Mucosa of descending colon (tissue), 3 donors: ENCODE data around the gene HTR1B. TPM values are rescaled to one million over a fixed set of nuclear protein-coding genes. Genes with fewer than 3 reads are reported as not detected.

ENCODE experiments used
- ATAC-seq: fragments of 200-7000 bp; cut with Tn5 transposase; one replicate; pipeline ENCODE4 v1.9.1; 2020; ENCODE audit warnings: mild to moderate bottlenecking, moderate library complexity
- DNase-seq, 3 donors: peaks; one replicate each; pipeline ENCODE4 v3.0.0-alpha.2; 2020
- H3K36me3 ChIP-seq: fragments of 200-600 bp; one replicate; pipeline ENCODE4 v1.8.0; 2021; ENCODE audit warnings: low read depth, mild to moderate bottlenecking
- H3K4me1 ChIP-seq: fragments of 200-600 bp; one replicate; pipeline ENCODE4 v1.8.0; 2021; ENCODE audit warnings: low read depth, mild to moderate bottlenecking
- H3K4me3 ChIP-seq: fragments of 200-600 bp; one replicate; pipeline ENCODE4 v1.8.0; 2021; ENCODE audit warnings: mild to moderate bottlenecking
- H3K9me3 ChIP-seq: fragments of 200-600 bp; one replicate; pipeline ENCODE4 v1.8.0; 2021; ENCODE audit warnings: mild to moderate bottlenecking
- intact Hi-C, 2 donors: fragments of 100-400 bp; cut with DNase I in 1 of 2; cut with micrococcal nuclease in 1 of 2; formaldehyde crosslinking; loops; one replicate each; pipeline versions ENCODE4 v1.11.0 to v1.11.1; 2022; cut with DNase I, micrococcal nuclease
- long read RNA-seq, 2 donors: library from polyadenylated mRNA; unstranded; transcript quantifications; one replicate each; pipeline ENCODE4 v2.0.0, GENCODE V29; 2019 to 2021
- total RNA-seq, 3 donors: library from RNA; stranded (reverse); fragmentation: NEBNext Ultra II Directional in 2 of 3; extraction: Animal tissue kit (Norgen Biotek cat#: 25700) in 2 of 3; gene quantifications; one replicate each; pipeline versions ENCODE4 v1.2.1 to v1.2.4, GENCODE V29; 2021 to 2023
- TF ChIP-seq, protein P1 (sequence below): fragments of 200-600 bp; IDR thresholded peaks from one replicate; pipeline ENCODE4 v1.8.0; 2022; ENCODE audit warnings: antibody characterized with exemption, mild to moderate bottlenecking
- donor health status: DM: no; HTN: no; CAD: no; lungs with moderate emphysema.
- donor health status: DM: no; HTN: no; CAD: no.
- donor health status: DM: no; HTN: yes; CAD: no.

Gene HTR1B, protein sequence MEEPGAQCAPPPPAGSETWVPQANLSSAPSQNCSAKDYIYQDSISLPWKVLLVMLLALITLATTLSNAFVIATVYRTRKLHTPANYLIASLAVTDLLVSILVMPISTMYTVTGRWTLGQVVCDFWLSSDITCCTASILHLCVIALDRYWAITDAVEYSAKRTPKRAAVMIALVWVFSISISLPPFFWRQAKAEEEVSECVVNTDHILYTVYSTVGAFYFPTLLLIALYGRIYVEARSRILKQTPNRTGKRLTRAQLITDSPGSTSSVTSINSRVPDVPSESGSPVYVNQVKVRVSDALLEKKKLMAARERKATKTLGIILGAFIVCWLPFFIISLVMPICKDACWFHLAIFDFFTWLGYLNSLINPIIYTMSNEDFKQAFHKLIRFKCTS
- under 1 TPM in 2 of 3 donors, not detected in 1; 0.13 to 0.19 TPM for total RNA-seq
- long read RNA-seq, donor 1, result 0 reads
- long read RNA-seq, donor 2, result 0 reads

DNA sequence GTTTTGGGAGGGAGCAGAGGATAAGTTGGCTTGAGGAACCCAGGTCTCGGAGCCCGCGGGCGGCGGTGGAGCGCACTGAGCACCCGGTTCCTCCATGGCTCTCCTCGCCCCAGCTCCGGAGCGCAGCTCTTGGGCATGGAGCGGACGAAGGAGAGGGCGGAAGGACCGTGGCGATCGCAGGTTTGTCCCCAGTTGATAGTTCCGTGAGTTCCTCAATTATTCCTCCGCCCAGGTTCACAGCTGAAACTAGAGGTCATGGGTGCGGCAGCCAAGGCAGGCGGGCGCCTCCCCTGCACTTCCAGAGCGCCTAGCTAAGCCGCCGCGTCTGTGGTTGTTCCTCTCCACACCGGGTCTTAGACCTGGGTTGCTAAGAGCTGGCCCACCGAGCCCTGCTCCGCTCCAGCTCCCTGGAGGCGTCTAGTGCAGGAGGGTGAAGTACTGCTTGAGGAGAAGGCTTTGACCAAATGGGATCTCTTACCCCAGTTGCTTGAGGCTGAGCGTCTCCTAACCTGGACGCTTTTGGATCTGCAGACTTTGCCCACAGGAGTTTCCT lies at the start of gene HTR1B:
Gene HTR1B (minus strand): TSS at position 184 of the 553 bp plus-strand sequence. CDS start 88 bp downstream, at position 96.
- intact Hi-C loops, result no loop called here
- ATAC-seq (peak; percentile 57), DNase-seq (peak; percentile 37 to 46 (median 41))
- no peaks in the 10 kb centered on the region for H3K9me3 ChIP-seq
- peaks cover 19% of the 10 kb centered on the region for H3K4me1 ChIP-seq
- H3K4me3 ChIP-seq, result no peak within 1 kb of the TSS
- no peaks in the 10 kb centered on the region for H3K36me3 ChIP-seq
- TF ChIP-seq, protein P1, sequence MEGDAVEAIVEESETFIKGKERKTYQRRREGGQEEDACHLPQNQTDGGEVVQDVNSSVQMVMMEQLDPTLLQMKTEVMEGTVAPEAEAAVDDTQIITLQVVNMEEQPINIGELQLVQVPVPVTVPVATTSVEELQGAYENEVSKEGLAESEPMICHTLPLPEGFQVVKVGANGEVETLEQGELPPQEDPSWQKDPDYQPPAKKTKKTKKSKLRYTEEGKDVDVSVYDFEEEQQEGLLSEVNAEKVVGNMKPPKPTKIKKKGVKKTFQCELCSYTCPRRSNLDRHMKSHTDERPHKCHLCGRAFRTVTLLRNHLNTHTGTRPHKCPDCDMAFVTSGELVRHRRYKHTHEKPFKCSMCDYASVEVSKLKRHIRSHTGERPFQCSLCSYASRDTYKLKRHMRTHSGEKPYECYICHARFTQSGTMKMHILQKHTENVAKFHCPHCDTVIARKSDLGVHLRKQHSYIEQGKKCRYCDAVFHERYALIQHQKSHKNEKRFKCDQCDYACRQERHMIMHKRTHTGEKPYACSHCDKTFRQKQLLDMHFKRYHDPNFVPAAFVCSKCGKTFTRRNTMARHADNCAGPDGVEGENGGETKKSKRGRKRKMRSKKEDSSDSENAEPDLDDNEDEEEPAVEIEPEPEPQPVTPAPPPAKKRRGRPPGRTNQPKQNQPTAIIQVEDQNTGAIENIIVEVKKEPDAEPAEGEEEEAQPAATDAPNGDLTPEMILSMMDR, result no peak

DNA sequence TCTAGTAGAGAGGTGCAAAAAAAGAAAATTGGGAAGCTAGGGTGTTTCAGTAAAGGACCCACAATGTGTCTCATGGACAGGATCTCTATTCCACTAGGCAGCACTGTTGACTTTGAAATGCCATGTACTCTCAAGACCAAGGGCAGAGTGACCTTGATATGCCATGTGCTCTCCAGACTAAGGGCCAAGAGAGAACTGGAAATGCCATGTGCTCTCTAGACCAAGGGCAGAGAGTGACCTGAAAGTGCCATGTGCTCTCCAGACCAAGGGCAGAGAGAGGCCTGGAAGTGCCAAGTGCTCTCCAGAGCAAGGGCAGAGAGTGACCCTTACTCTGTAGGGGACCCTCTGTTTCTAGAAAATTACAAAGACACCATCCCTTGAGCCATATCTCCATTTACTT lies 49.3 kb upstream of the HTR1B start:
- intact Hi-C loops, result no loop called here
- Histone ChIP-seq H3K36me3 (no peaks in the 10 kb centered on the region), H3K4me3 (no peak overlapping the region), H3K9me3 (peaks cover 22% of the 10 kb centered on the region), H3K4me1 (no peaks in the 10 kb centered on the region)
- ATAC-seq, result no peak
- TF ChIP-seq, protein P1, result no peak
- no peak for DNase-seq

DNA sequence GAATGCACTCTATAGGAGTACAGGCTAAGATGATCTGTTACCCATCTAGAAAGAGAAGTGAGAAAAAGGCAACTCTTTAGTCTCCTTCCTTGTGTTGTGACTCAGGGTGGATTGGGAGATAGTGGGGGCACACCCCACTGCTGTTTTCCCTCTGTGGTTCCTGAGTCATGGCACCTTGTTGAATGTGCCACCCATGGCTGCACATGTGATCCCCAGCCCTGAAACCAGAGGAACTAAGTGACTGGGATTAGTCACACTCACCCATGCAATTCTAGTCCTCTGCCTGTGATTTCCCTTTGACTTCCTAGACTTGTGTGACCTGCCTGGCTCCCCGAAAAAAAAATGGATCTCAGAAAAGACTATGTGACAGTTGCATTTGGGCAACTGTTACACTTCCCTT lies 48.6 kb upstream of the HTR1B start:
- ATAC-seq (no peak), DNase-seq (no peak)
- Histone ChIP-seq H3K9me3 (peaks cover 22% of the 10 kb centered on the region), H3K4me1 (no peaks in the 10 kb centered on the region), H3K36me3 (no peaks in the 10 kb centered on the region), H3K4me3 (no peak overlapping the region)
- intact Hi-C loops, result no loop called here
- TF ChIP-seq, protein P1, result no peak

DNA sequence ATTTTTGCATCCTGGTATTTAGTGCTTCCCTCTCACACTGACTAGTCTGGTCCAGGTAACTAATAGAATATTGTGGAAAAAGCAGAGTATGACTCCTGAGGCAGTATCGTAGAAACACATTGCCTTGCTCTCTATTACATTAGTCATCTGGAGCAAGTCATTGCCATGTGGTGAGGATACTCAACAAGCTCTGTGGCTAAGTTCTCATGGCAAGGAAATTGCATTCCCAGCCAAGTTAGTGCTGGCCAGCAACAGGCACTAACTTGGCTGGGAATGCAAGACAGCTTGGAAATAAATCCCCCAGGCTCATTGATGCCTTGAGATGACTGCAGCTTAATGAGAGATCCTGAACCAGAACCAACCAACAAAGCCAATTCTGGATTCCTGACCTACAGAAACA lies 39.7 kb upstream of the HTR1B start:
- Histone ChIP-seq H3K36me3 (no peaks in the 10 kb centered on the region), H3K4me3 (no peak overlapping the region), H3K9me3 (no peaks in the 10 kb centered on the region), H3K4me1 (no peaks in the 10 kb centered on the region)
- ATAC-seq, result no peak
- intact Hi-C loops, result no loop called here
- no peak for DNase-seq
- TF ChIP-seq, protein P1, result no peak

DNA sequence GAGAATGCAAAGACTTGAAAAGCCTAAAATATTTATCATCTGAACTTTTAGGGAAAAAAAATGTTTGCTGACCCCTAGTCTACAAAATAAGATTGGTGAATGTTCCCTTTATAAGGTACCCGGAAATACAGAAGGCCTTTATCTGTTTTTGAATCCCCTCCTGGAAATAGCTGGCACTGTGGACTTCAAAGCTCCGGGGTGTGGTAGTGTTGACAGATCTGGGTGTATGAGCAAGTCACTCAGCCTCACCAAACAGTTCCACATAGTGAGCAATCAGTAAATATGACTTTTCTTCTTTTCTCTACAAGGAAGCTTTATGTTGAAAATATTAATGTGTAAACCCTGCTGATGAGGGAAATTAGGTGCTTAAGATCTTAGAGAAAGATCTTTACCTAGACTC lies 29.2 kb upstream of the HTR1B start:
- intact Hi-C loops, result no loop called here
- Histone ChIP-seq H3K36me3 (no peaks in the 10 kb centered on the region), H3K9me3 (no peaks in the 10 kb centered on the region), H3K4me1 (no peaks in the 10 kb centered on the region), H3K4me3 (no peak overlapping the region)
- peak; percentile 92 for ATAC-seq
- DNase-seq, result peak in 1 of 3 donors; percentile 43
- TF ChIP-seq, protein P1, result no peak
